Glutamatergic neuron (in vitro differentiated cells): ENCODE data around the gene NBL1. TPM values are rescaled to one million over a fixed set of nuclear protein-coding genes. Genes with fewer than 3 reads are reported as not detected.
"Not testable (repeated sequence)": the region's sequence is repeated elsewhere in the genome, so short reads cannot be mapped to it uniquely, and the experiment has no call there.

Experiments
- DNase-seq: peaks from one replicate; pipeline ENCODE4 v3.0.0; 2022
- H3K27ac Mint-ChIP-seq: one replicate; pipeline ENCODE4 v1.8.0; 2020; ENCODE audit warnings: mild to moderate bottlenecking, mixed read lengths, inconsistent platforms; ENCODE audit not compliant: unreplicated experiment
- H3K27me3 Mint-ChIP-seq: one replicate; pipeline ENCODE4 v1.8.0; 2020; ENCODE audit warnings: mild to moderate bottlenecking, moderate library complexity, mixed read lengths, inconsistent platforms; ENCODE audit not compliant: unreplicated experiment
- H3K36me3 Mint-ChIP-seq: one replicate; pipeline ENCODE4 v1.8.0; 2020; ENCODE audit warnings: mild to moderate bottlenecking, mixed read lengths, inconsistent platforms; ENCODE audit not compliant: unreplicated experiment
- H3K4me1 Mint-ChIP-seq: one replicate; pipeline ENCODE4 v1.8.0; 2020; ENCODE audit warnings: mild to moderate bottlenecking, low read depth, mixed read lengths, inconsistent platforms; ENCODE audit not compliant: unreplicated experiment
- H3K4me3 Mint-ChIP-seq: one replicate; pipeline ENCODE4 v1.8.0; 2020; ENCODE audit warnings: mild to moderate bottlenecking, mixed read lengths, inconsistent platforms; ENCODE audit not compliant: unreplicated experiment
- H3K9me3 Mint-ChIP-seq: one replicate; pipeline ENCODE4 v1.8.0; 2020; ENCODE audit warnings: mild to moderate bottlenecking, moderate library complexity, mixed read lengths, inconsistent platforms; ENCODE audit not compliant: unreplicated experiment
- total RNA-seq: library from RNA; stranded (reverse); fragmentation: NEBNext Ultra II Directional; extraction: Animal tissue kit (Norgen Biotek cat#: 25700); gene quantifications from one replicate; pipeline ENCODE4 v1.2.1, GENCODE V29; 2021; ENCODE audit not compliant: unreplicated experiment
- TF ChIP-seq, protein P1 (sequence below): fragments of 200-600 bp; sonication (generic); IDR thresholded peaks from one replicate; pipeline ENCODE4 v1.5.0; 2021; ENCODE audit not compliant: partially characterized antibody, unreplicated experiment

Gene NBL1
- total RNA-seq, 1 donor from 2014 or later, result 14.4 TPM

DNA sequence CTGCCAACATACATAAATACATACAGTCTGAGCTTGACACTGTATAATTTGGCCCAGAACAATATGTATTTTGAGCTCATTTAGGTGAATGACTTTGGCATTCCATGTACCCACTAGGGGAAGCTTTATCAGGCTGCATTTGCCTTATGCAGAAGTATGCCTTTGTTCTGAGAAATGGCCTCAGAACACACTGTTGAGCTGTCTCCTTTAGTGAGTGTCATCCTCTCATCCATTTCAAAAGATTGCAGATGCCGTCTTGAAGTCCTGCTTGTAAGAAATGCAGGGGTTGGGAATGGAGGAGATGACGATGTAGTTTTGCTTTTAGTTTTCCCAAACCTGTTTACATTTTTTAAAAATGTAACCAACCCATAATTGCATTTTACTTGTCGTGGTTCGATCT lies 14.8 kb upstream of the NBL1 start:
- Mint-ChIP-seq H3K36me3 (peaks cover 5% of the 10 kb centered on the region), H3K27ac (no peak overlapping the region), H3K9me3 (peaks cover 2% of the 10 kb centered on the region), H3K27me3 (no peaks in the 10 kb centered on the region), H3K4me3 (no peak overlapping the region), H3K4me1 (peaks cover 3% of the 10 kb centered on the region)
- TF ChIP-seq, protein P1, sequence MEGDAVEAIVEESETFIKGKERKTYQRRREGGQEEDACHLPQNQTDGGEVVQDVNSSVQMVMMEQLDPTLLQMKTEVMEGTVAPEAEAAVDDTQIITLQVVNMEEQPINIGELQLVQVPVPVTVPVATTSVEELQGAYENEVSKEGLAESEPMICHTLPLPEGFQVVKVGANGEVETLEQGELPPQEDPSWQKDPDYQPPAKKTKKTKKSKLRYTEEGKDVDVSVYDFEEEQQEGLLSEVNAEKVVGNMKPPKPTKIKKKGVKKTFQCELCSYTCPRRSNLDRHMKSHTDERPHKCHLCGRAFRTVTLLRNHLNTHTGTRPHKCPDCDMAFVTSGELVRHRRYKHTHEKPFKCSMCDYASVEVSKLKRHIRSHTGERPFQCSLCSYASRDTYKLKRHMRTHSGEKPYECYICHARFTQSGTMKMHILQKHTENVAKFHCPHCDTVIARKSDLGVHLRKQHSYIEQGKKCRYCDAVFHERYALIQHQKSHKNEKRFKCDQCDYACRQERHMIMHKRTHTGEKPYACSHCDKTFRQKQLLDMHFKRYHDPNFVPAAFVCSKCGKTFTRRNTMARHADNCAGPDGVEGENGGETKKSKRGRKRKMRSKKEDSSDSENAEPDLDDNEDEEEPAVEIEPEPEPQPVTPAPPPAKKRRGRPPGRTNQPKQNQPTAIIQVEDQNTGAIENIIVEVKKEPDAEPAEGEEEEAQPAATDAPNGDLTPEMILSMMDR, result no peak
- DNase-seq, result no peak

DNA sequence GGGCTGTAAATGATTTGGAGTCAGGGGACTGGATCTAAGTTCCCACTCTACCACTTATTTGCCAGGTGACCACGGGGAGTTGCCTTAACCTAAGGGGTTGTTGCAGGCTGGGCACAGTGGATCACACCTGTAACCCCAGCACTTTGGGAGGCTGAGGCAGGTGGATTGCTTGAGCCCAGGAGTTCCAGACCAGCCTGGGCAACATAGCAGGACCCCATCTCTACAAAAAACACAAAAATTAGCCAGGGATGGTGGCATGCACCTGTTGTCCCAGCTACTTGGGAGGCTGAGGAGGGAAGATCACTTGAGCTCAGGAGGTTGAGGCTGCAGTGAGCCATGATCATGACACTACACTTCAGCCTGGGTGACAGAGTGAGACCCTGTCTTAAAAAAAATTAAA lies 13.9 kb upstream of the NBL1 start:
- not testable (repeated sequence) for H3K4me3 Mint-ChIP-seq, H3K27ac Mint-ChIP-seq, H3K27me3 Mint-ChIP-seq, DNase-seq, H3K4me1 Mint-ChIP-seq, H3K9me3 Mint-ChIP-seq, H3K36me3 Mint-ChIP-seq

DNA sequence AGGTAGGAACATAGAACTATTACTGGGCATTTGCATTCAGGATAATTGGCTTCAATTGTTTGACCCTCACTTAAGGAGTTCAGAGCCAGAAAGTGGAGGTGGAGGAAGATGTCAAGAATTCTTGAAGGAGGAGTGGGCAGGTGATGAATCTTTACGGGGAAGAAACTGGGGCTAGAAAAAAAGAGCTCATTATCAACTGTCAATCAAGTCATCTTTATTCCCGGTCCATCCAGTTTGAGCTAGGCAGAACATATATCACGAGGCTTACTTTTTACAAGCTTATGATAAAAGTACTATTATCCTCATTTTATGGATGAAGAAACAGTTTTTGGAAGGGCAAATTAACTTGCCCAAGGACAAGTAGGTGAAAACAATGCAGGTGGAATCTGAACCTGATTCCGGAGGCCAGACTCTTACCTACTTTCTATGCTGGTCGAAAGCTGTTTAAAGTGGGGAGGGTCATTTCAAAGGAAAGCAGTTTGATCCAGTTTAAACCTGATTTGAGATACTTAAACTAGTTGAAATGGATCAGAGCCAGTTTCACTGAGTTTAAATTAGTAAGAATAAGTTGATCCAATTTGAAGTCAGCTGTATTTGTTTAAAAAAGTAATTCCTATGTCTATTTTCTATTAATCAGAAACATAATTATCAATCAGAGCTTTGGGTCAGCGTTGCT lies 13.3 kb upstream of the NBL1 start:
- DNase-seq, result no peak
- Mint-ChIP-seq H3K27me3 (no peaks in the 10 kb centered on the region), H3K9me3 (no peaks in the 10 kb centered on the region), H3K4me1 (peaks cover 2% of the 10 kb centered on the region), H3K36me3 (peaks cover 5% of the 10 kb centered on the region), H3K4me3 (no peak overlapping the region), H3K27ac (no peak overlapping the region)
- TF ChIP-seq, protein P1, result no peak

DNA sequence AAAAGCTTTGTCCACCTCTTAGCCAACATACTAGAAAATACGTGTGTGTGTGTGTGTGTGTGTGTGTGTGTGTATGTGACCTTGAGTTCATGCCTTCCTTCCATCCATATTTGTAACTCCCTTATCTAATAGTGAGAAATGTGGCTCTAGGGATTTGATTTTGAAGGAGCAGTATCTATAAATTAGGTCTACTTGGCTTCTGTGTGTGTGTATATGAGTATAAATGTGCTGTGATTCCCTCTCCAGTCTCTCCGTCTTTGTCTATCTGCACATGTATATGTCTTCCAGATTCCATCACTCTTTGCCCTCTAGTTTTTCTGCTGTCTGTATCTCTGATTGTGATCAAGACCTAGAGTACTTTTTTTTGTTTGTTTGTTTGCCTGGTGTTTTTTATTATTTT lies 11.9 kb upstream of the NBL1 start:
- Mint-ChIP-seq H3K27ac (no peak overlapping the region), H3K27me3 (no peaks in the 10 kb centered on the region), H3K9me3 (no peaks in the 10 kb centered on the region), H3K4me3 (no peak overlapping the region), H3K36me3 (peaks cover 5% of the 10 kb centered on the region), H3K4me1 (no peaks in the 10 kb centered on the region)
- TF ChIP-seq, protein P1, result no peak
- DNase-seq, result no peak

DNA sequence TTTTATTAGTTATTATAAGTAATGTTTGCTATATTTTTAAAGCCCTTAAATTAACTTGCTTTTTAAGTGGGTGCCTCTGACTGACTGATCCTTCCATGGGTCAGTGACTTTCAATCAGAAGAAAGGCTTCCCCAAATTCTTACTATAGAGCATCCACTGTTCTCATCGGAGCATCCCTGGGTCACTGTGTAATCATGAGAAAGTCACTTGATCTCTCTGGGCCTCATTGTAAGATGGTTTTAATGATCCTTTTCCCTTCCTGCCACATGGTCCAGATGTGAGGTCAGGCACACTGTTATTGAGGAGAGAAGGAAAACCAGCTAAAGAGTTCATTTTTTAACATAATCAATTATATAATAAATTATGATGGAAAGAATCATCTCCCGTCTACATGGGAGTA lies 11.0 kb upstream of the NBL1 start:
- Mint-ChIP-seq H3K36me3 (peaks cover 5% of the 10 kb centered on the region), H3K9me3 (no peaks in the 10 kb centered on the region), H3K4me1 (no peaks in the 10 kb centered on the region), H3K27ac (no peak overlapping the region), H3K27me3 (no peaks in the 10 kb centered on the region), H3K4me3 (no peak overlapping the region)
- TF ChIP-seq, protein P1, result no peak
- DNase-seq, result no peak

DNA sequence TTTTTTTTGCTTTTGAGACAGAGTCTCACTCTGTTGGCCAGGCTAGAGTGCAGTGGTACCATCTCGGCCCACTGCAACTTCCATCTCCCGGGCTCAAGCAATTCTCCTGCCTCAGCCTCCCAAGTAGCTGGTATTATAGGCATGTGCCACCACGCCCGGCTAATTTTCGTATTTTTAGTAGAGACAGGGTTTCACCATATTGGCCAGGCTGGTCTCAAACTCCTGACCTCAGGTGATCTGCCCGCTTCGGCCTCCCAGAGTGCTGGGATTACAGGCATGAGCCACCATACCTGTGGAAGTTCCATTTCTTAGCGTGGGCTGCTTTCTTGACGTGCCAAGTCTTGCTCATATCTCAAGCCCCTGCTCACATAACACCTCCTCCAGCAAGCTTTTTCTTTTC lies 9.0 kb upstream of the NBL1 start:
- H3K36me3 Mint-ChIP-seq, H3K27me3 Mint-ChIP-seq, H3K4me3 Mint-ChIP-seq, H3K4me1 Mint-ChIP-seq, H3K27ac Mint-ChIP-seq, H3K9me3 Mint-ChIP-seq, DNase-seq: not testable (repeated sequence)
